ENCODE results near the gene SRPK3.

GRCh38 chrX:153816831-153817690, 36.2 kb downstream of the SRPK3 start:
- no peak for TF ChIP-seq POLR2AphosphoS5 (IDR thresholded peaks at IDR 0.05; ENCODE audit: low read depth, low read length)
- TF ChIP-seq GABPA (IDR thresholded peaks at IDR 0.05; ENCODE audit: low read depth) = no peak
- TF ChIP-seq CTCF (IDR thresholded peaks at IDR 0.05) = no peak
- TF ChIP-seq TCF12 (IDR thresholded peaks at IDR 0.05) = no peak
- TF ChIP-seq REST (IDR thresholded peaks at IDR 0.05; ENCODE audit: low read depth, low read length) = no peak
- no peak for TF ChIP-seq RAD21 (IDR thresholded peaks at IDR 0.05; ENCODE audit: low read length)
- TF ChIP-seq FOXM1 (IDR thresholded peaks at IDR 0.05; ENCODE audit: low read depth) = no peak
- TF ChIP-seq SIN3A (IDR thresholded peaks at IDR 0.05; ENCODE audit: borderline replicate concordance, low read depth, low read length) = no peak
- TF ChIP-seq USF2 (IDR thresholded peaks at IDR 0.05; ENCODE audit: borderline replicate concordance, low read depth, low read length) = no peak
- TF ChIP-seq NFIC (IDR thresholded peaks at IDR 0.05; ENCODE audit: borderline replicate concordance) = no peak
